ENCODE measurements around the gene ADARB2.

- no peak for TF ChIP-seq POLR2A (IDR thresholded peaks at IDR 0.05)
- TF ChIP-seq, protein P1, sequence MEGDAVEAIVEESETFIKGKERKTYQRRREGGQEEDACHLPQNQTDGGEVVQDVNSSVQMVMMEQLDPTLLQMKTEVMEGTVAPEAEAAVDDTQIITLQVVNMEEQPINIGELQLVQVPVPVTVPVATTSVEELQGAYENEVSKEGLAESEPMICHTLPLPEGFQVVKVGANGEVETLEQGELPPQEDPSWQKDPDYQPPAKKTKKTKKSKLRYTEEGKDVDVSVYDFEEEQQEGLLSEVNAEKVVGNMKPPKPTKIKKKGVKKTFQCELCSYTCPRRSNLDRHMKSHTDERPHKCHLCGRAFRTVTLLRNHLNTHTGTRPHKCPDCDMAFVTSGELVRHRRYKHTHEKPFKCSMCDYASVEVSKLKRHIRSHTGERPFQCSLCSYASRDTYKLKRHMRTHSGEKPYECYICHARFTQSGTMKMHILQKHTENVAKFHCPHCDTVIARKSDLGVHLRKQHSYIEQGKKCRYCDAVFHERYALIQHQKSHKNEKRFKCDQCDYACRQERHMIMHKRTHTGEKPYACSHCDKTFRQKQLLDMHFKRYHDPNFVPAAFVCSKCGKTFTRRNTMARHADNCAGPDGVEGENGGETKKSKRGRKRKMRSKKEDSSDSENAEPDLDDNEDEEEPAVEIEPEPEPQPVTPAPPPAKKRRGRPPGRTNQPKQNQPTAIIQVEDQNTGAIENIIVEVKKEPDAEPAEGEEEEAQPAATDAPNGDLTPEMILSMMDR (IDR thresholded peaks at IDR 0.05), result no peak
Observed at GRCh38 chr10:1287487-1287886, 449.8 kb downstream of the ADARB2 start.
